Activated T-helper 17 cell treated with anti-CD3 and anti-CD28 coated beads, Interleukin-2, amount 50 U/mL, for 72 hours (primary cell): ENCODE measurements around the gene IFNAR1. TPM values are rescaled to one million over a fixed set of nuclear protein-coding genes. Genes with fewer than 3 reads are reported as not detected.
A peak's percentile ranks its signal among the peaks of the same experiment; 100 is the strongest.
"Not testable (repeated sequence)": the region's sequence is repeated elsewhere in the genome, so short reads cannot be mapped to it uniquely, and the experiment has no call there.

Source experiments
- ATAC-seq: fragments of 150-1000 bp; cut with Tn5 transposase; replicated peaks from 2 replicates; pipeline ENCODE4 v1.10.0; 2021; ENCODE audit warnings: mild to moderate bottlenecking, moderate library complexity
- H3K27ac Mint-ChIP-seq: one replicate; pipeline ENCODE4 v1.8.0; 2022; ENCODE audit warnings: mixed read lengths
- H3K27me3 Mint-ChIP-seq: one replicate; pipeline ENCODE4 v1.8.0; 2022; ENCODE audit warnings: mixed read lengths
- H3K36me3 Mint-ChIP-seq: one replicate; pipeline ENCODE4 v1.8.0; 2022; ENCODE audit warnings: low read depth, mild to moderate bottlenecking, mixed read lengths
- H3K4me1 Mint-ChIP-seq: one replicate; pipeline ENCODE4 v1.8.0; 2022; ENCODE audit warnings: mixed read lengths
- H3K4me3 Mint-ChIP-seq: one replicate; pipeline ENCODE4 v1.8.0; 2022; ENCODE audit warnings: mild to moderate bottlenecking, mixed read lengths
- H3K9me3 Mint-ChIP-seq: one replicate; pipeline ENCODE4 v1.8.0; 2022; ENCODE audit warnings: mixed read lengths
- total RNA-seq, 2 donors: library from RNA; stranded (reverse); gene quantifications; one replicate each; pipeline ENCODE4 v1.2.3, GENCODE V29; 2022

Gene IFNAR1
- total RNA-seq, 2 donors from 2014 or later = 38.5 to 38.8 TPM

GRCh38 chr21:33317145-33317544, 7.6 kb upstream of the IFNAR1 start:
- ATAC-seq = no peak
- Mint-ChIP-seq H3K27me3 (no peaks in the 10 kb centered on the region), H3K27ac (no peak overlapping the region), H3K9me3 (no peaks in the 10 kb centered on the region), H3K36me3 (no peaks in the 10 kb centered on the region), H3K4me1 (no peaks in the 10 kb centered on the region), H3K4me3 (no peak overlapping the region)

DNA sequence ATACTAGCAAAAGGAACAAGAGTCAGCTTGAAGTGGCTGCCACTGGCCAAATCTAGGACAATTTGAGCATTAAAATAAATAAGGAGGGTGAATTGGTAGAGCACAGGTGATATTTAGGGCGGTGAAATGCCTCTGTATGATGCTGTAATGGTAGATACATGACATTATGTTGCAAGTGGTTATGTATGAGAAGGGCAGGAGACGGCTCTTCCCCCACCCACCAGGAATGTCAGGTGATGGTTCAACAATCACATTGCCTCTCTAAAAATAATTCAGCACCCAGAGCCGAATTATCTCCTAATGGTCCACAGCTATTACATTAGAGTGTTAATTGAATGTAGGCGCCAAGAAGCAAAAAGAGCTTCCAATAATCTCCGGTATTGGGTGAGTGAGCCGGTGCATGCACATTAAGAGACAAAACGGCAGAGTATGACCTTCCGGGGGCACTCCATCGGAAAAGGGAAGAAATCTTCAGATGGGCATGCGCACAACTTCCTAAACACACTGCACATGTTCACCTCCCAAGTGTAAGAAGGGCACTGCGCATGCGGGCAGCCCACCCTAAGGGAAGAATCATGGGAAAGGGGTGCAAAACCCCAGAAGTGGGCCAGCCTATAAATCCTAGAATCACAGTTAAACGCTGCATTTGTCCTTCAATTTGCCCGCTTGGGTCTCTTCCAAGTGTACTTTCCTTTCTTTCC, 6.8 kb upstream of the IFNAR1 start:
- Mint-ChIP-seq H3K36me3 (no peaks in the 10 kb centered on the region), H3K9me3 (no peaks in the 10 kb centered on the region), H3K4me1 (no peaks in the 10 kb centered on the region), H3K27me3 (no peaks in the 10 kb centered on the region), H3K27ac (no peak overlapping the region), H3K4me3 (no peak overlapping the region)
- no peak for ATAC-seq

DNA sequence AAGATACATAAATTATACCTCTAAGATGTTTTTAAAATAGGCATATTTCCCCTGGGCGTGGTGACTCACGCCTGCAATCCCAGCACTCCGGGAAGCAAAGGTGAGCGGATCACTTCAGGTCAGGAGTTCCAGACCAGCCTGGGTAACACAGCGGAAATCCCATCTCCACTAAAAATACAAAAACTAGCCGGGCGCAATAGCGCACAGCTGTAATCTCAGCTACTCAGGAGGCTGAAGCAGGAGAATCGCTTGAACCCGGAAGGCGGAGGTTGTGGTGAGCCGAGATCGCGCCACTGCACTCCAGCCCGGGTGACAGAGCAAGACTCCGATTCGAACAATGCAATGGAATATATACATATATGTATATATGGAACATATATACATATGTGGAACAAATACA, 3.8 kb upstream of the IFNAR1 start:
- H3K4me3 Mint-ChIP-seq, H3K27ac Mint-ChIP-seq, ATAC-seq, H3K36me3 Mint-ChIP-seq, H3K9me3 Mint-ChIP-seq, H3K27me3 Mint-ChIP-seq, H3K4me1 Mint-ChIP-seq: not testable (repeated sequence)

GRCh38 chr21:33323610-33324009, 1.2 kb upstream of the IFNAR1 start:
- not testable (repeated sequence) for H3K27me3 Mint-ChIP-seq, H3K27ac Mint-ChIP-seq, ATAC-seq, H3K4me3 Mint-ChIP-seq, H3K9me3 Mint-ChIP-seq
- peaks cover 10% of the 10 kb centered on the region for H3K4me1 Mint-ChIP-seq
- peaks cover 14% of the 10 kb centered on the region for H3K36me3 Mint-ChIP-seq

DNA sequence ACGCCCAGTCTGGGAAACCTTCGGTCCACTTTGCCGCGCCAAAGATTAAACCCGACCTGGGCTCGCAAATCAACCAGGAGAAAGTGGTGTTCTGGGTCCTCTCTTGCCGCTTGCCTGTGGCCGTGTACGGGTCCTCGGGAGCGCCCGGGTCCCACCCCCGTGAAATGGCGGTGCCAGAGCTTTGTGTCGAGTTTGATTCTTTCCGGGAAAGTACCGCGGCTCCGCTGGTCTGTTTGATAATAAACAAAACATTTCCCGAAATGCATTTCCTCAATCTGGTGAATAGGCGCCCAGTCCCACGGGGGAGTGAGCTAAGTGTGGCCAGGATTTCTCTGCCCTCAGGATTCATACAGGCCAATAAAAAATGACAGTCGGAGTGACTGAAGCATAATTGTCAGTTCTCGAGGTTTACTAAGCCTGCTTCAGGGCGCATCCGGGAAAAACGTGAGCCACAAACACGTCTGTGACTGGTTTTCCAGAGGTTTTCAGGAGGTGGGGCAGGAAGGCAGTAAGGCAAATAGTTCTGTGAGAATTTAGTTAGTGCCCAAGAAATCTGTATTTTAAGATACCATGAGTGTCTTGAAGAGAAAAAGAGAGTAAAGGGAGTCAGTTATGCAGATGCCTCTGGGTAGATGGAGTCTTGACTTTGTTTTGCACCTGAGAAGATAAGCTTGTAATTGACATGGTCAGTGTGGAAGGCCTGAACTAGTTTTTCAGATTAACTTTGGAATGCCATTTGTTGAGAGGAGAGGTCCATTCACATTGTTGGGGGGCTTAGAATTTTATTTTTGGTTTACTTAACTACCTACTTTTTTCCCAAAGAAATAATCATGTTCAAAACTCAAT, 675 bp downstream of the IFNAR1 start:
- H3K4me3 Mint-ChIP-seq = no peak overlapping the region
- H3K36me3 Mint-ChIP-seq = peaks cover 14% of the 10 kb centered on the region
- no peak overlapping the region for H3K27ac Mint-ChIP-seq
- H3K4me1 Mint-ChIP-seq = peaks cover 15% of the 10 kb centered on the region
- no peaks in the 10 kb centered on the region for H3K27me3 Mint-ChIP-seq
- peak; percentile 65 for ATAC-seq
- H3K9me3 Mint-ChIP-seq = no peaks in the 10 kb centered on the region

- Mint-ChIP-seq H3K27ac (no peak overlapping the region), H3K9me3 (no peaks in the 10 kb centered on the region), H3K36me3 (peaks cover 21% of the 10 kb centered on the region), H3K4me3 (no peak overlapping the region), H3K27me3 (no peaks in the 10 kb centered on the region), H3K4me1 (peaks cover 30% of the 10 kb centered on the region)
- ATAC-seq = no peak
Measured at GRCh38 chr21:33327326-33327725, 2.6 kb downstream of the IFNAR1 start.

- no peaks in the 10 kb centered on the region for H3K9me3 Mint-ChIP-seq
- H3K4me1 Mint-ChIP-seq = peaks cover 35% of the 10 kb centered on the region
- no peak overlapping the region for H3K4me3 Mint-ChIP-seq
Measured at GRCh38 chr21:33327792-33328433, 3.1 kb downstream of the IFNAR1 start.

GRCh38 chr21:33330726-33331125, 6.0 kb downstream of the IFNAR1 start:
- no peaks in the 10 kb centered on the region for H3K9me3 Mint-ChIP-seq
- no peak overlapping the region for H3K4me3 Mint-ChIP-seq
- H3K27me3 Mint-ChIP-seq = no peaks in the 10 kb centered on the region
- peak; percentile 12 for ATAC-seq
- peak overlapping the region; percentile 2 for H3K27ac Mint-ChIP-seq
- H3K4me1 Mint-ChIP-seq = peaks cover 46% of the 10 kb centered on the region
- H3K36me3 Mint-ChIP-seq = peaks cover 43% of the 10 kb centered on the region

More at GRCh38 chr21:33327792-33328433, 3.1 kb downstream of the IFNAR1 start:
- no peak overlapping the region for H3K27ac Mint-ChIP-seq
- H3K36me3 Mint-ChIP-seq = peaks cover 24% of the 10 kb centered on the region
- no peak for ATAC-seq
- no peaks in the 10 kb centered on the region for H3K27me3 Mint-ChIP-seq

- peak; percentile 31 for ATAC-seq
- Mint-ChIP-seq H3K9me3 (no peaks in the 10 kb centered on the region), H3K27ac (peak overlapping the region; percentile 31), H3K4me3 (peak overlapping the region; percentile 3), H3K27me3 (no peaks in the 10 kb centered on the region), H3K36me3 (peaks cover 43% of the 10 kb centered on the region), H3K4me1 (peaks cover 46% of the 10 kb centered on the region)
Measured at GRCh38 chr21:33332143-33332542, 7.4 kb downstream of the IFNAR1 start.

DNA sequence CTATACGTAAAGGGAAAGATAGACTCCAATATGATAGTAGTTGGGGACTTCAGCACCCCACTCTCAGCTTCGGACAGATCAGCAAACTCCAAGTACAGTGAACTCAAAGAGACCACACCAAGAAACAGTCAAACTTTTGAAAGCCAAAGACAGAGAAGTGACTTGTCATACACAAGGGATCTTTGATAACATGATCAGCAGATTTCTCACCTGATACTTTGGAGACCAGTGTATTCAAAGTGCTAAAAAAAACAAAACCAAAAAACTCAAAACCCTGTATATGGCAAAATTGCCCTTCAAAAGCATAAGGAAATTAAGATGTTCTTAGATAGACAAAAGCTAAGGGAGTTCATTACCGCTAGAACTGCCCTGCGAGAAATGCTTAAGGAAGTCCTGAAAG, 9.4 kb downstream of the IFNAR1 start:
- Mint-ChIP-seq H3K36me3 (peaks cover 50% of the 10 kb centered on the region), H3K9me3 (no peaks in the 10 kb centered on the region), H3K4me3 (no peak overlapping the region)

DNA sequence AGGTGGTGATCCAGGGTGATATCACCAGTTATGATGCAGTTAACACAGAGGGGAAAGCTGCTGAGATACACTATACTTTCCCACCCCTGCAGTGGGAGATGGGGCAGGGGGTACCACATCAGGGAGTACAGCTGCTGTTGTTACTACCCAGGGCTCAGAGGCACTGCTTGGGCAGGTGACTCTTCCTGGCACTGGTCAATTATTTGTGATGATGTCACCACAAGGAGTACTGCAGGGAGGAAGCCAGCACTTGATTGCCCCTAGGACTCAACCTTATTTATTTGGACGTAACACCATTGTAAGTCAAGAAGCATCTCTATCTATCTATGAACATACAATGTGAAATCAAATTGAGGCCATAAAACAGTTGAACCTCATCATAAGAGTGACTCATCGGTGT, 10.1 kb downstream of the IFNAR1 start:
- H3K27me3 Mint-ChIP-seq = no peaks in the 10 kb centered on the region
- no peak overlapping the region for H3K27ac Mint-ChIP-seq
- H3K9me3 Mint-ChIP-seq = no peaks in the 10 kb centered on the region
- peaks cover 56% of the 10 kb centered on the region for H3K36me3 Mint-ChIP-seq
- peaks cover 36% of the 10 kb centered on the region for H3K4me1 Mint-ChIP-seq
- no peak overlapping the region for H3K4me3 Mint-ChIP-seq
- ATAC-seq = no peak

More for the DNA sequence above, 9.4 kb downstream of the IFNAR1 start:
- Mint-ChIP-seq H3K4me1 (peaks cover 36% of the 10 kb centered on the region), H3K27ac (no peak overlapping the region), H3K27me3 (no peaks in the 10 kb centered on the region)
- no peak for ATAC-seq

DNA sequence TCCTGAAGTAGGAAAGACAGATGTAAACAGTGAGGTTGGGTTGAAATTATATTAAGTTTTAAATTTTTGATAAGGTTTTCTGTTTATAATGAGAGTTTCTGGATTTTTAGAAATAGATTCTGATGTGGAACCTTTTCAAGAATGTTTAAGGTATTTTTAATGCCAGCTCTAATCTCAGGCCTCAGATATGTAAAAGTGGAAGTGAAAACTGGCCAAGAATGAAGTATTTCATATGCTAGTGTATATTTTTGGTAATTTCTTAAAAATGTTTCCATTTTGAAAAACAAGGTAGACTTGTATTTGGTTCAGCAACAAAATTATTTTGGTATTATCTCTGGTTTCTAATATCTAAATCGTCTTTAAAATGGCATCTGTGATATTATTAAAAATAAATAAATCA, 14.4 kb downstream of the IFNAR1 start:
- Mint-ChIP-seq H3K27me3 (no peaks in the 10 kb centered on the region), H3K9me3 (no peaks in the 10 kb centered on the region), H3K36me3 (peaks cover 81% of the 10 kb centered on the region), H3K27ac (no peak overlapping the region), H3K4me3 (no peak overlapping the region), H3K4me1 (peaks cover 2% of the 10 kb centered on the region)
- no peak for ATAC-seq

GRCh38 chr21:33339918-33340317, 15.1 kb downstream of the IFNAR1 start:
- no peaks in the 10 kb centered on the region for H3K4me1 Mint-ChIP-seq
- H3K9me3 Mint-ChIP-seq = no peaks in the 10 kb centered on the region
- ATAC-seq = no peak
- no peak overlapping the region for H3K27ac Mint-ChIP-seq
- H3K4me3 Mint-ChIP-seq = no peak overlapping the region
- no peaks in the 10 kb centered on the region for H3K27me3 Mint-ChIP-seq
- peaks cover 81% of the 10 kb centered on the region for H3K36me3 Mint-ChIP-seq

DNA sequence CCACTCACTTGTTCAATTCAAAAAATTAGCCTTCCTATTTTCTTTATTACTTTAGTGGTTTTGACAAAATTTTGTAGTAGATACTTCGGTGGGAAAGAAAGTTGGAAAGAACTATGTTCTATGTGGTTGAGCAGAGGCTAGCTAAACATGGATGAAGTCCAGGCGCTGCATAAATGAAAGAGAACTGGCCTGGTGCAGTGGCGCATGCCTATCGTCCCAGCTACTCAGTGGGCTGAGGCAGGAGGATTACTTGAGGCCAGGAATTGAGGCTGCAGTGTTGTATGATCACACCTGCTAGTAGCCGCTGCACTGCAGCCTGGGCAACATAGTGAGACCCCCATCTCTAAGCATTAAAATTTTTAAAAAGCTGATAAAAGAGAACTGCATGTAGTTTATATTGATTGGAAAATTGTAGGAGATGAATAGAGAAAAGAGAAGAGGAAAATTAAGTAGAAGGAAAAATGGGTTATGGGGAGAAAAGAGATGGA, 21.0 kb downstream of the IFNAR1 start:
- Mint-ChIP-seq H3K27ac (peak overlapping the region; percentile 2), H3K9me3 (no peaks in the 10 kb centered on the region), H3K4me1 (peaks cover 5% of the 10 kb centered on the region), H3K36me3 (peaks cover 93% of the 10 kb centered on the region), H3K27me3 (no peaks in the 10 kb centered on the region), H3K4me3 (no peak overlapping the region)
- ATAC-seq = no peak
